ENCODE results near the gene FEM1B.

FEM1B gene

DNA sequence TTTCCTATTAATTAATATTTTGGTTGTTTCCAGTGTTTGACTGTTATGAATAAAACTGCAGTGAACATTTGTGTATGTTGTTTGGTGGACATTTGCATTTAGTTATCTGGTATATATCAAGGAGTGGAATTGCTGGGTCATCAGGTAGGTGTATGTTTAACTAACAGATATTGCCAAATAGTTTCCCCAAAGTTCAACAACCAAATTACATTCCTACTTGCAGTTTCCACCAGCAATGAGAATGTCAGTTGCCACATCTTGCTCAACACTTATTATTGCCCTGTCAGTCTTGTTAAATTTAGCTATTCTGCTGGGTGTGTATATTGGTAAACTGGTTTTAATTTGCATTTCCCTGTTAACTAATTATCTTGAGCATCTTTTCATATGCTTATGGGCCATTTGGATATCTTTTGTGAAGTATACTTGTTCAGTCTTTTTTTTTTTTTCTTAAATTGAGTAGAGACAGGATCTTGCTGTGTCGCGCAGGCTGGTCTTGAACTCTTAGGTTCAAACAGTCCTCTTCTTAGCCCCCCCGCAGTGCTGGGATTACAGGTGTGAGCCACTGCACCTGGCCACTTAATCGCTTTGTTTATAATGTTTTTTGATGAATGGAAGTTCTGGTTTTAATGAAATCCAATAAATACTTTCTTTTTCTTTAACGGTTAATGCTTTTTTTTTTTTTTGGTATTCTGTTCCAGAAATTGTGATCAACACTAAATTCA is 7.9 kb downstream of the FEM1B start:
- no peak for DNase-seq (ENCODE audit: low spot score)

DNA sequence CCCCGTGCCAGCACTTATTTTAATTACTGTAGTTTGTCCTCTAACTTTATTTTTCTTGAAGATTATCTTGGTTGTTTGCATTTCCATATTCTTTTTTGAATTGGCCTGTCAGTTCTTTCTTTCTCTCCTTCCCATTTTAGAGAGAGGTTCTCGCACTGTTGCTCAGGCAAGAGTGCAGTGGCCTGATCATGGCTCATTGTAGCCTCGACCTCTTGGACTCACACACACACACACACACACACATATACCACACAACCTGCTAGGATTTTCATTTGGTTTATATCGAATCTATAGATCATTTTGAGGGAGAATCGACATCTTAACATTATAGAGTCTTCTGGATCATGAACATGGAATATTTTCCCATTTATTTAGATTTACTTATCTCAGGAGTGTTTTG is 8.7 kb downstream of the FEM1B start:
- DNase-seq (ENCODE audit: low spot score), result no peak

DNA sequence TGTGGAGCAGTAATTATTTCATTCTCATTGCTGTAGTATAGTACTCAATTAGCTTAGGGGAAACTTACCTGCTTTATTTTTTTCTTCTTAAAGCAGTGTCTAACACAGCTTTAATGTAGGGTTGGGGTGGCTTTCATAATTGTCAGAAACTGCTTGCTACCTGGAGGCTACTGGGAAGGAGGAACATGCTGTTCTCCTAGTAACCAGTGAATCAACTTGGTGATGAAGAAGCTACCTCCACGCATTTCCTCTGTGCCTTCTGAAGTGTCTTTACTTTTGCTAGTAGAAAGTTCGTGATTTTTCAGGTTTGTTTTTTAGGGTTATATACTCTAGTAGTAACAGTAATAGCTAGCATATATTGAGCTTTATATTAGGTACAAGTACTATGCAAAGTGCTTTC is 11.5 kb downstream of the FEM1B start:
- no peak for DNase-seq (ENCODE audit: low spot score)

DNA sequence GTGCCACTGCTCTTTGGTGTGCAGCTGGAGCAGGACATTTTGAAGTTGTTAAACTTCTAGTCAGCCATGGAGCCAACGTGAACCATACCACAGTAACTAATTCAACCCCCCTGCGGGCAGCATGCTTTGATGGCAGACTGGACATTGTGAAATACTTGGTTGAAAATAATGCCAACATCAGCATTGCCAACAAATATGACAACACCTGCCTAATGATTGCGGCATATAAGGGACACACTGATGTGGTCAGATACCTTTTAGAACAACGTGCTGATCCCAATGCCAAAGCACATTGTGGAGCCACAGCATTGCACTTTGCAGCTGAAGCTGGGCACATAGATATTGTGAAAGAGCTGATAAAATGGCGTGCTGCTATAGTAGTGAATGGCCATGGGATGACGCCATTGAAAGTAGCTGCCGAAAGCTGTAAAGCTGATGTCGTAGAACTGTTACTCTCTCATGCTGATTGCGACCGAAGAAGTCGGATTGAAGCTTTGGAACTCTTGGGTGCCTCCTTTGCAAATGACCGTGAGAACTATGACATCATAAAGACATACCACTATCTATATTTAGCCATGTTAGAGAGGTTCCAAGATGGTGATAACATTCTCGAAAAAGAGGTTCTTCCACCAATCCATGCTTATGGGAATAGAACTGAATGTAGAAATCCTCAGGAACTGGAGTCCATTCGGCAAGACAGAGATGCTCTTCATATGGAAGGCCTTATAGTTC is 12.2 kb downstream of the FEM1B start:
- DNase-seq (ENCODE audit: low spot score), result no peak

GRCh38 chr15:68290715-68291114 is 13.2 kb downstream of the FEM1B start:
- DNase-seq (ENCODE audit: low spot score), result no peak

GRCh38 chr15:68292157-68292781 is 14.7 kb downstream of the FEM1B start:
- no peak for DNase-seq (ENCODE audit: low spot score)

- no peak for DNase-seq (ENCODE audit: low spot score)
Measured at GRCh38 chr15:68292967-68293366, 15.4 kb downstream of the FEM1B start.

- DNase-seq (ENCODE audit: low spot score), result no peak
Measured at GRCh38 chr15:68295014-68295805, 17.7 kb downstream of the FEM1B start.

DNA sequence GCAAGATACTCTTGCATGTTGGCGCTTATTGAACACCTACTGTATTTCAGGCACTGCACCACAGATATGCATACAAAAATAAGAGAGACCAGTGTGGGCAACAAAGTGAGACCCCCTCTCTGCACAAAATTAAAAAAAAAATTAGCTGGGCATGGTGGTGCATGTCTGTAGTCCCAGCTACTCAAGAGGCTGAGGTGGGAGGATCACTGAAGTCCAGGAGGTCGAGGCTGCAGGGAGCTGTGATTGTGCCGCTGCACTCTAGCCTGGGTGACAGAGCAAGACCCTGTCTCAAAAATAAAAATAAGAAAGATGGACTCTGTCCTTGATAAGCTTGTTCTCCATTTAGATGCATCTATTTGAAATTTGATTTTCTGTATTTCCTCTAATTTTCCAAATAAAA is 20.8 kb downstream of the FEM1B start:
- DNase-seq (ENCODE audit: low spot score), result no peak

- no peak for DNase-seq (ENCODE audit: low spot score)
Measured at GRCh38 chr15:68298882-68299381, 21.4 kb downstream of the FEM1B start.

GRCh38 chr15:68299436-68299835 is 21.9 kb downstream of the FEM1B start:
- DNase-seq (ENCODE audit: low spot score), result no peak

- DNase-seq (ENCODE audit: low spot score), result no peak
Measured at GRCh38 chr15:68300115-68300940, 22.8 kb downstream of the FEM1B start.

- DNase-seq (ENCODE audit: low spot score), result no peak
Measured at GRCh38 chr15:68301301-68301700, 23.8 kb downstream of the FEM1B start.

DNA sequence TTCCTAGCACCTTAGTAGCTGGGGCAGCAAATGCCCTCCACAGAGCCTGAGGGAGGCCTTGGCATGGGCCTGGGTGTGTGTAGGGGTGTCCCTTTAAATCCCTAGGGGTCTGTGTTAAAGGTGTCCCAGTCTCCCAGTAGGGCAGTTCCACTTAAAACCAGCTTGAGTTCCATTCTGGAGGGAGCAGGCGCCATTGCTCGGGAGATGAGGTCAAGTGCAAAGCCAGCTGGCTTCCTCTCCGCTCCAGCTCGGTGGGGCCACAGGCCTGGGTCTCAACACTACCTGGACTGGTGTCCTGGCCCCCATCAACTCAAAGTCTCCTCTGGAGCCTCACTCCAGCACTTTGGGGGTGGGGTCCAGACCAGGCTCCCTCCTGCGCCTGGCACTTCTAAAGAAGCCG is 25.2 kb downstream of the FEM1B start:
- no peak for DNase-seq (ENCODE audit: low spot score)

- no peak for DNase-seq (ENCODE audit: low spot score)
Measured at GRCh38 chr15:68303134-68303533, 25.6 kb downstream of the FEM1B start.

DNA sequence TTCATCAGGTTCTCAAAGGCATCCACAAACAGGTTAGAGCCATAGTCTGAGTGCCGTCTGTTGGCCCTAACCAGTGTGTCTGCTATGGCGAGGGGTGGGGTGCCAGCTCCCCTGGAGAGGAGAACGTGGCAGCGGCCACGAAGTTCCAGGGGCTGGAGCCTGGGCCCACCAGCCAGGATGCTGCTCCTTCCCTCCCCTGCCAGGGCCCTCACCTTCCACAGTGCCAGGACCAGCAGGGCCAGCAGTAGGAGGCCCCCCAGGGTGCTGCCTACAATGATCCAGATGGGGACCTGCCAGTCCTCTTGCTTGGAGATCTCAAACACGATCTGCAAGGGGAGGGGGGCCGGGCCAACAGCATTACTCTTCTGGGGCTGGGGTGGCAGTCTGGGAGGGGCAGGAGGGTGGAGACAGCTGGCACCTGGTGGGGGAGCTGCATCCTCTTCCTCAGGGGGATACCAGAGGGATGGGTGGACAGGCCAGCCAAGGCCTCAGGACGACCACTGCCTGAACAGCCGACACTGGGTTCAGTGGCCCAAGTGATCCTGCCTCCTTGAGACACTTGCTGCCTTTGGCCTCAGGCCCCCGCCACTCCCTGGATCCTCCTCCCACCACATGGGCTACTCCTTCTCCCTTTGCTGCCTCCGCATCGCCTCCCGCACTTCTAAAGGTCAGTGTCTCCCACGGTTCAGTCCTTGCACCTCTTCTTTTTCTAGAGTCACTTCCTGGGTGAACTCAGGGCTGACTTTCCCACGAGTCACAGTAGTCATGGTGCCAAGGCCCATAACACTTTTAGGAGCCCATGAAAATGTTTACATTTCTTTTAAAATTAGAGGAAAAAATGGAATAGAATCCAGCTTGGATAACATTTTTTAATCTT is 26.3 kb downstream of the FEM1B start:
- DNase-seq (ENCODE audit: low spot score), result no peak

DNA sequence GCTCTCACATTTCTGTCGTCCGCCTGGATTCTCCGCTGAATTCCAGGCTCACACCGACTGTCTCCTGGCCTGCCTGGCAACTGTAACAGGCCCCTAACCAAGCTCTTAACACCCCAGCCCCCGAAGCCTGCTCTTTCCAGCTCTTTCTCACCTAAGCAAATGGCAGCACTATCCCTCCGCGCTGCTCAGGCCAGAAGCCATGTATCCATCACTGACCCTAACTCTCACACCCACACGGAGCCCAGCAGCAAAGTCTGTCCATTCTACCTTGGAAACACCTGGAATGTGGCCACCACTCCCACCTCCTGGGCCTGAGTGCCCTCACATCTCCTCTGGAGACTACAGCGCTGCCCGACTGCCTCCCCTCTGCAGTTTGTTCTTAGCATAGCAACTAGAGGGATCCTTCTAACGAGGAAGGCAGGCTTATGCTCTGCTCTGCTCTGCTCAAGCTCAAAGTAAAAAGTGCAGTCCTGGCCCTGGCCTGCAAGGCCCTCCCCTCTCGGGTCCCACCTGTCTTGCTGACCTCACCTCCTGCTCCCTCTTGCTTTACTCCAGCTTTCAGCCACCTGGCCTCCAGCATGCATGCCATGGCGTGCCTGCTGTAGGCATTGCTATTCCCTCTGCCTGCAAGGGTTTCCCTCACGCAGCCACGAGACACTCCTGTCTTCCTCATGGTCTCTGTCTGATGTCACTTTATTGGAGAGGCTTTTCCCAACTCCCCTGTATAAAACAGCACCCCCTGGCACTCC is 27.2 kb downstream of the FEM1B start:
- no peak for DNase-seq (ENCODE audit: low spot score)

- DNase-seq (ENCODE audit: low spot score), result no peak
Measured at GRCh38 chr15:68305420-68305871, 27.9 kb downstream of the FEM1B start.

DNA sequence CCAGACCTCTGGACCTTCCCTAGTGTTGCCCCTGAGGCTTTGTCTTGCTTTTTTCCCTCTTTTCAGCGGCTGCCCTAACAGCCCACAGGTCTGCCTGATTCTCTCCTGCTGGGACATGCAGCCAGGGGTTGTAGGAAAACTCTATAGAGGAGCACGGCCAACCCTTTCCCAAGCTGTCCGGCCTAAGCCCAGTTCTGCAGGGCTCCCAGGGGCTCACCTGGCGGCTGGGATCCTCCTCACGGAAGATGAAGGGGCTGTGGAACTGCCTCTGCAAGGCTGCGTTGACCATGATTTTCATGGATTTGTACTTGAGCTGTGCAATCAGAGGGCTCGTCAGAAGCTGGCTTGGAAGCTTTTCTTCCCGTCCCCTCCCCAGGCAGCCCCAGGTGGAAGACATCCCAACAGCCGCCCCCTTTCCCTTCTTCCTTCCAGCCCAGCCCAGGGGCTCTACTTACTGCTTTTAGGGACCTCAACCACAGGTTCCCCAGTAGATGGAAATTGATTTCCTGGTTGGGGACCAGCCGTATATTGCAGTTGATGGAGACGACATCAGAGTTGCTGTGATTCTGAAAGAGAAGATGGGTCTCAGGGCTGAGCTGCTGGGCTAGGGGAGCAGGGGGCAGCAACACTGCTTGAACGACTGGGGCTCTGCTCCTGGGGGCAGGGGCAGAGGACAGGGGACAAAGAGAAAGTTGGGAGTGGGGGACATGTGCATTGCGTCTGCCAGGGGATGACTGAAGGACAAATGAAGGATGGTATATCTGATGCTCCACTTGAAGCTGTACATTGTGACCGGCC is 29.8 kb downstream of the FEM1B start:
- DNase-seq (ENCODE audit: low spot score), result no peak

Data from iPS-NIHi11 (cell line).